ENCODE data around the gene CDK19. TPM values are rescaled to one million over a fixed set of nuclear protein-coding genes. Genes with fewer than 3 reads are reported as not detected.

Gene CDK19
- polyA plus RNA-seq, 1 of the 3 experiments (the other 2 are of a cell fraction): 6.5 TPM

DNA sequence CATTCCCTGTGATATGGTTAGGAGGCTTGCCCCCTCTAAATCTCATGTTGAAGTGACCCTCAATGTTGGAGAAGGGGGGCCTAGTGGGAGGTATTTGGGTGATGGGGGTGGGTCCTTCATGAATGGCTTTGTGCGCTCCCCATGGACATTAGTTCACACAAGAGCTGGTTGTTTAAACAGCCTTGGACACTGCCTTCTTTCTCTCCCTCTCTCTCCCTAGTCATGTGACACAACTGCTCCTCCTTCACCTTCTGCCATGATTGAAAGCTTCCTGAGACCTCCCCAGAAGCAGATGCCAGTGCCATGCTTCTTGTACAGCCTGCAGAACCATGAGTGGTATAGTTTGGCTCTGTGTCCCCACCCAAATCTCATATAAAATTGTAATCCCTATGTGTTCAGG, 221.6 kb downstream of the CDK19 start:
- no peaks in the 10 kb centered on the region for H3F3A ChIP-seq (replicated peaks; ENCODE audit: insufficient read depth)
- H3K27me3 ChIP-seq (ENCODE audit: insufficient read depth): no peaks in the 10 kb centered on the region
- H3K27ac ChIP-seq (ENCODE audit: low read depth in 2 of 2, low read length in 1 of 2): no peak overlapping the region
- no peak overlapping the region for H2AFZ ChIP-seq (ENCODE audit: low read depth)
- H3K9me2 ChIP-seq: no peaks in the 10 kb centered on the region
- no peak overlapping the region for H3K4me2 ChIP-seq
- no peaks in the 10 kb centered on the region for H3K79me2 ChIP-seq (ENCODE audit: insufficient read depth)
- POLR2A ChIA-PET: no interaction called here
- no peaks in the 10 kb centered on the region for H4K20me1 ChIP-seq (ENCODE audit: insufficient read depth)
- no peak overlapping the region for H3K9ac ChIP-seq
- no peaks in the 10 kb centered on the region for H3K9me3 ChIP-seq
- 100% methylated on average over 1 of the region's 1 CpG for WGBS (ENCODE audit: low lambda C conversion rate)
- DNase-seq: no peak
- CTCF ChIA-PET: interaction anchor here (1.2 kb wide), 1 partner anchor 67 kb away, joined by 3 read pairs; no protein-coding TSS in a partner anchor
- TF ChIP-seq, protein P1, sequence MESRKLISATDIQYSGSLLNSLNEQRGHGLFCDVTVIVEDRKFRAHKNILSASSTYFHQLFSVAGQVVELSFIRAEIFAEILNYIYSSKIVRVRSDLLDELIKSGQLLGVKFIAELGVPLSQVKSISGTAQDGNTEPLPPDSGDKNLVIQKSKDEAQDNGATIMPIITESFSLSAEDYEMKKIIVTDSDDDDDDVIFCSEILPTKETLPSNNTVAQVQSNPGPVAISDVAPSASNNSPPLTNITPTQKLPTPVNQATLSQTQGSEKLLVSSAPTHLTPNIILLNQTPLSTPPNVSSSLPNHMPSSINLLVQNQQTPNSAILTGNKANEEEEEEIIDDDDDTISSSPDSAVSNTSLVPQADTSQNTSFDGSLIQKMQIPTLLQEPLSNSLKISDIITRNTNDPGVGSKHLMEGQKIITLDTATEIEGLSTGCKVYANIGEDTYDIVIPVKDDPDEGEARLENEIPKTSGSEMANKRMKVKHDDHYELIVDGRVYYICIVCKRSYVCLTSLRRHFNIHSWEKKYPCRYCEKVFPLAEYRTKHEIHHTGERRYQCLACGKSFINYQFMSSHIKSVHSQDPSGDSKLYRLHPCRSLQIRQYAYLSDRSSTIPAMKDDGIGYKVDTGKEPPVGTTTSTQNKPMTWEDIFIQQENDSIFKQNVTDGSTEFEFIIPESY (IDR thresholded peaks at IDR 0.05; ENCODE audit: borderline replicate concordance, low read depth): no peak
- TF ChIP-seq NFIC (IDR thresholded peaks at IDR 0.05; ENCODE audit: borderline replicate concordance): no peak
- TF ChIP-seq, protein P2, sequence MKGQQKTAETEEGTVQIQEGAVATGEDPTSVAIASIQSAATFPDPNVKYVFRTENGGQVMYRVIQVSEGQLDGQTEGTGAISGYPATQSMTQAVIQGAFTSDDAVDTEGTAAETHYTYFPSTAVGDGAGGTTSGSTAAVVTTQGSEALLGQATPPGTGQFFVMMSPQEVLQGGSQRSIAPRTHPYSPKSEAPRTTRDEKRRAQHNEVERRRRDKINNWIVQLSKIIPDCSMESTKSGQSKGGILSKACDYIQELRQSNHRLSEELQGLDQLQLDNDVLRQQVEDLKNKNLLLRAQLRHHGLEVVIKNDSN (IDR thresholded peaks at IDR 0.05; ENCODE audit: borderline replicate concordance, low read depth): no peak
- H3K4me3 ChIP-seq (ENCODE audit: low read depth in 2 of 2, low read length in 1 of 2): no peak overlapping the region
- H3K4me1 ChIP-seq (ENCODE audit: control insufficient read depth in 1 of 2, insufficient read depth in 2 of 2, low read depth in 1 of 2, low read length in 1 of 2): no peaks in the 10 kb centered on the region
- no peaks in the 10 kb centered on the region for H3K36me3 ChIP-seq (replicated peaks in 1 of 2; ENCODE audit: control insufficient read depth in 1 of 2, insufficient read depth in 2 of 2, low read length in 1 of 2)

DNA sequence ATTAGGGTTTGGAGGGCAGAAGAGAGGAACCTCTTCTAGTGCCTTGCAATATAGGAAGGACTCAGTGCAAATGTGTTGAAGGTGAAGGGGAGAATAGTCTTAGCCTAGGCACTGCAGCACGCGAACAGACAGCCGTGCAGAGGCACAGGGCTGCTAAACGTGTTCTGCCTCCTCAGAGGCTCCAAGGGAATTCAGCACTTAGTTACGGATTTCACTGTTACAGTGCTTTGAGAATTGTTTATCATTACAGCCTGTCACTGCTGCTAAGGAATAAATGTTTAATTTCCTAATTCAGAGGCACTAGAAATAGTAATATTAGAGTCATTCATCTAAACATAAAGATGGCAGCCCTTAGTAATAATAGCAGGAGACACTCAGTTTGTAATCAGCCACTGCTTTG, 222.5 kb downstream of the CDK19 start:
- H3K9me2 ChIP-seq: no peaks in the 10 kb centered on the region
- no peak overlapping the region for H3K4me3 ChIP-seq (ENCODE audit: low read depth in 2 of 2, low read length in 1 of 2)
- H4K20me1 ChIP-seq (ENCODE audit: insufficient read depth): no peaks in the 10 kb centered on the region
- no peaks in the 10 kb centered on the region for H3K27me3 ChIP-seq (ENCODE audit: insufficient read depth)
- no peak for DNase-seq
- H3K36me3 ChIP-seq (replicated peaks in 1 of 2; ENCODE audit: control insufficient read depth in 1 of 2, insufficient read depth in 2 of 2, low read length in 1 of 2): no peaks in the 10 kb centered on the region
- ChIA-PET POLR2A (interaction anchor here (0.6 kb wide), 1 partner anchor 156 kb away, joined by 3 read pairs; no protein-coding TSS in a partner anchor), CTCF (no interaction called here)
- H3F3A ChIP-seq (replicated peaks; ENCODE audit: insufficient read depth): no peaks in the 10 kb centered on the region
- no peak overlapping the region for H3K9ac ChIP-seq
- no peaks in the 10 kb centered on the region for H3K9me3 ChIP-seq
- no peak overlapping the region for H3K27ac ChIP-seq (ENCODE audit: low read depth in 2 of 2, low read length in 1 of 2)
- H3K4me2 ChIP-seq: no peak overlapping the region
- no peaks in the 10 kb centered on the region for H3K4me1 ChIP-seq (ENCODE audit: control insufficient read depth in 1 of 2, insufficient read depth in 2 of 2, low read depth in 1 of 2, low read length in 1 of 2)
- H2AFZ ChIP-seq (ENCODE audit: low read depth): no peak overlapping the region
- no peaks in the 10 kb centered on the region for H3K79me2 ChIP-seq (ENCODE audit: insufficient read depth)
- TF ChIP-seq RAD21 (IDR thresholded peaks at IDR 0.05; ENCODE audit: low read length) (no peak), YY1 (IDR thresholded peaks at IDR 0.05; ENCODE audit: low read depth) (no peak)
- TF ChIP-seq, protein P1 (IDR thresholded peaks at IDR 0.05; ENCODE audit: borderline replicate concordance, low read depth): no peak
- 93% methylated on average over 5 of the region's 5 CpGs for WGBS (ENCODE audit: low lambda C conversion rate)

All from SK-N-SH (cell line).